ENCODE data around the gene ERBB3.

GRCh38 chr12:56122637-56123036, 42.7 kb downstream of the ERBB3 start:
- TF ChIP-seq EZH2phosphoT487 (conservative IDR thresholded peaks at IDR 0.05; ENCODE audit: low read length) (no peak), CTCF (IDR thresholded peaks at IDR 0.05; ENCODE audit: insufficient read depth, low read length, poor library complexity, severe bottlenecking) (no peak)

Data from SU-DHL-6 (cell line).